HCT116 (cell line): Measurements from ENCODE around the gene SCML2. TPM values are rescaled to one million over a fixed set of nuclear protein-coding genes. Genes with fewer than 3 reads are reported as not detected.

Experiments used
- ATAC-seq: fragments of 200-7000 bp; cut with Tn5 transposase; 2 replicates; pipeline ENCODE4 v1.9.1; 2020; ENCODE audit warnings: mild to moderate bottlenecking, moderate library complexity
- BruUV-seq: library from RNA; stranded (reverse); fragments of 400-500 nt; replicated peaks from 2 replicates; lab custom pipeline; 2021; lab: Mats Ljungman, UMichigan
- CTCF ChIA-PET: fragments of 300-600 bp; sonication (Branson Sonifier 250); formaldehyde crosslinking; loops from one replicate; lab custom pipeline; 2021; ENCODE audit warnings: antibody characterized with exemption; lab: Charles Lee
- POLR2A ChIA-PET: fragments of 300-600, 350-600 bp; sonication (Branson Sonifier 250); formaldehyde crosslinking; loops from one replicate; lab custom pipeline; 2021; ENCODE audit warnings: antibody characterized with exemption; lab: Charles Lee
- RAD21 ChIA-PET, 2 experiments: fragments of 300-600 bp; sonication (Branson Sonifier 250); formaldehyde crosslinking; loops; one replicate each; lab custom pipeline; 2023; ENCODE audit warnings: low total read pairs in 2 of 2; ENCODE audit not compliant: uncharacterized antibody in 2 of 2, unreplicated experiment in 2 of 2, low non-redundant PET in 1 of 2; lab: Charles Lee
- DNase-seq: peaks from one replicate; pipeline ENCODE4 v3.0.0-alpha.2; 2010; ENCODE audit warnings: low read depth, low spot score
- H2AFZ ChIP-seq: fragments of 200-600 bp; shearing (Covaris generic), sonication (generic); 2 replicates; pipeline ENCODE4 v1.6.1; 2017; ENCODE audit warnings: low read depth, mixed run types, mixed read lengths, antibody characterized with exemption, low read length; ENCODE audit not compliant: poor library complexity, severe bottlenecking
- H3K27ac ChIP-seq: 2 replicates; pipeline ENCODE4 v1.5.1; 2012; ENCODE audit warnings: low read depth, low read length
- H3K27me3 ChIP-seq: fragments of 200-600 bp; sonication (generic); 2 replicates; pipeline ENCODE4 v1.6.1; 2016; ENCODE audit warnings: mixed run types, low read length, mixed read lengths; ENCODE audit not compliant: insufficient read depth
- H3K36me3 ChIP-seq, 2 experiments: fragments of 200-500 bp in 1 of 2; fragments of 200-600 bp in 1 of 2; sonication (Bioruptor generic) in 1 of 2; sonication (generic) in 1 of 2; 2 replicates each; pipeline versions ENCODE4 v1.5.1 to v1.6.1; 2014 to 2016; ENCODE audit warnings: low read length in 2 of 2, inconsistent platforms in 1 of 2, mixed read lengths in 1 of 2, mixed run types in 1 of 2; ENCODE audit not compliant: insufficient read depth in 2 of 2, control insufficient read depth in 1 of 2
- H3K4me1 ChIP-seq, 2 experiments: fragments of 200-600 bp in 1 of 2; sonication (generic) in 1 of 2; 2 replicates each; pipeline versions ENCODE4 v1.5.1 to v1.6.1; 2012 to 2017; ENCODE audit warnings: low read length in 2 of 2, inconsistent platforms in 1 of 2, mild to moderate bottlenecking in 1 of 2, mixed read lengths in 1 of 2, mixed run types in 1 of 2, moderate library complexity in 1 of 2; ENCODE audit not compliant: insufficient read depth in 2 of 2, control insufficient read depth in 1 of 2
- H3K4me2 ChIP-seq: fragments of 200-600 bp; sonication (generic); 2 replicates; pipeline ENCODE4 v1.6.1; 2017; ENCODE audit warnings: mixed run types, low read length, mixed read lengths
- H3K4me3 ChIP-seq, 2 experiments: fragments of 200-600 bp in 1 of 2; sonication (generic) in 1 of 2; replicated peaks in 1 of 2; 2 replicates each; pipeline ENCODE4 v1.5.1; 2011 to 2016; ENCODE audit warnings: low read length in 2 of 2, control low read depth in 1 of 2, low read depth in 1 of 2, mild to moderate bottlenecking in 1 of 2, mixed read lengths in 1 of 2, mixed run types in 1 of 2
- H3K79me2 ChIP-seq: fragments of 200-600 bp; sonication (generic); 2 replicates; pipeline ENCODE4 v1.6.1; 2017; ENCODE audit warnings: mild to moderate bottlenecking, mixed run types, low read length, moderate library complexity, mixed read lengths; ENCODE audit not compliant: insufficient read depth
- H3K9ac ChIP-seq: fragments of 200-600 bp; sonication (generic); 2 replicates; pipeline ENCODE4 v1.6.1; 2016; ENCODE audit warnings: low read length, mixed read lengths
- H3K9me2 ChIP-seq: fragments of 200-600 bp; sonication (generic), shearing (Covaris generic); 2 replicates; pipeline ENCODE4 v1.6.1; 2017; ENCODE audit warnings: mixed run types, mild to moderate bottlenecking, moderate library complexity; ENCODE audit not compliant: insufficient read depth
- H3K9me3 ChIP-seq, 2 experiments: fragments of 200-500 bp in 1 of 2; fragments of 200-600 bp in 1 of 2; sonication (Bioruptor generic) in 1 of 2; sonication (generic) in 1 of 2; 2 replicates each; pipeline ENCODE4 v1.6.1; 2014 to 2017; ENCODE audit warnings: low read length in 2 of 2, mixed read lengths in 2 of 2, inconsistent platforms in 1 of 2, low read depth in 1 of 2, mild to moderate bottlenecking in 1 of 2, mixed run types in 1 of 2, moderate library complexity in 1 of 2; ENCODE audit not compliant: control insufficient read depth in 1 of 2, insufficient read depth in 1 of 2
- H4K20me1 ChIP-seq: fragments of 200-600 bp; sonication (generic), shearing (Covaris generic); 2 replicates; pipeline ENCODE4 v1.6.1; 2017; ENCODE audit warnings: mixed run types, mild to moderate bottlenecking, moderate library complexity; ENCODE audit not compliant: insufficient read depth
- CBX3 ChIP-seq: IDR thresholded peaks from 2 replicates; pipeline ENCODE4 v1.6.1; 2012; ENCODE audit warnings: low read depth
- EGR1 ChIP-seq: IDR thresholded peaks from 2 replicates; pipeline ENCODE4 v1.6.1; 2012; ENCODE audit warnings: low read depth
- EZH2 ChIP-seq: fragments of 200-600 bp; sonication (generic); IDR thresholded peaks from 2 replicates; pipeline ENCODE4 v1.6.1; 2017; ENCODE audit warnings: antibody characterized with exemption, mixed run types
- EZH2phosphoT487 ChIP-seq: fragments of 200-600 bp; IDR thresholded peaks from 2 replicates; pipeline ENCODE4 v1.6.1; 2018; ENCODE audit warnings: antibody characterized with exemption, borderline replicate concordance
- FOSL1 ChIP-seq: IDR thresholded peaks from 2 replicates; pipeline ENCODE4 v1.6.1; 2012; ENCODE audit warnings: low read depth
- JUND ChIP-seq: IDR thresholded peaks from 2 replicates; pipeline ENCODE4 v1.6.1; 2012
- POLR2AphosphoS5 ChIP-seq: IDR thresholded peaks from 2 replicates; pipeline ENCODE4 v1.6.1; 2011; ENCODE audit warnings: mild to moderate bottlenecking, low read depth, low read length, moderate library complexity
- RAD21 ChIP-seq: IDR thresholded peaks from 2 replicates; pipeline ENCODE4 v1.6.1; 2012; ENCODE audit warnings: low read depth, mild to moderate bottlenecking
- SIN3A ChIP-seq: IDR thresholded peaks from 2 replicates; pipeline ENCODE4 v1.6.1; 2012; ENCODE audit warnings: low read depth
- SP1 ChIP-seq: IDR thresholded peaks from 2 replicates; pipeline ENCODE4 v1.6.1; 2012; ENCODE audit warnings: low read depth
- SRF ChIP-seq: IDR thresholded peaks from 2 replicates; pipeline ENCODE4 v1.6.1; 2012; ENCODE audit warnings: low read depth
- TCF7L2 ChIP-seq: IDR thresholded peaks from 2 replicates; pipeline ENCODE4 v1.7.0; 2011; ENCODE audit warnings: borderline replicate concordance, inconsistent platforms; ENCODE audit not compliant: insufficient read depth, insufficient read length; ENCODE audit errors: extremely low read depth
- YY1 ChIP-seq: IDR thresholded peaks from 2 replicates; pipeline ENCODE4 v1.6.1; 2011; ENCODE audit warnings: low read length, low read depth, moderate library complexity, mild to moderate bottlenecking; ENCODE audit not compliant: insufficient replicate concordance; ENCODE audit errors: extremely low read depth
- ZFX ChIP-seq: fragments of 450-650 bp; IDR thresholded peaks from 2 replicates; pipeline ENCODE4 v1.6.1; 2017
- ZNF274 ChIP-seq: fragments of 200-500 bp; sonication (Bioruptor generic); IDR thresholded peaks from 2 replicates; pipeline ENCODE4 v1.6.1; 2014; ENCODE audit warnings: mild to moderate bottlenecking, low read depth, low read length, inconsistent platforms
- intact Hi-C: fragments of 100-400 bp; cut with micrococcal nuclease; formaldehyde crosslinking; loops from 2 replicates; pipeline ENCODE4 v1.10.0; 2022
- total RNA-seq: library from RNA; stranded (reverse); gene quantifications from one replicate; pipeline ENCODE4 v1.2.1, GENCODE V29; 2021; ENCODE audit not compliant: unreplicated experiment
- TF ChIP-seq, protein P1 (sequence below): IDR thresholded peaks from 2 replicates; pipeline ENCODE4 v1.6.1; 2012; ENCODE audit warnings: low read depth
- TF ChIP-seq, protein P2 (sequence below): IDR thresholded peaks from 2 replicates; pipeline ENCODE4 v1.6.1; 2011; ENCODE audit warnings: mild to moderate bottlenecking, low read length, moderate library complexity; ENCODE audit not compliant: insufficient replicate concordance; ENCODE audit errors: extremely low read depth
- TF ChIP-seq, protein P3 (sequence below): IDR thresholded peaks from 2 replicates; pipeline ENCODE4 v1.6.1; 2012
- TF ChIP-seq, protein P4 (sequence below): IDR thresholded peaks from 2 replicates; pipeline ENCODE4 v1.6.1; 2012
- TF ChIP-seq, protein P5 (sequence below), 3 experiments: fragments of 200-600 bp in 1 of 3; sonication (generic) in 1 of 3; IDR thresholded peaks in 2 of 3; conservative IDR thresholded peaks in 1 of 3; 2 replicates each; pipeline ENCODE4 v1.5.1; 2012 to 2017; ENCODE audit warnings: low read depth in 2 of 3, low read length in 2 of 3, antibody characterized with exemption in 1 of 3, borderline replicate concordance in 1 of 3, control low read depth in 1 of 3, mild to moderate bottlenecking in 1 of 3, mixed read lengths in 1 of 3, mixed run types in 1 of 3, moderate library complexity in 1 of 3; ENCODE audit not compliant: insufficient read depth in 1 of 3

Gene SCML2
- total RNA-seq, 1 experiment from 2014 or later, result 5.2 TPM

DNA sequence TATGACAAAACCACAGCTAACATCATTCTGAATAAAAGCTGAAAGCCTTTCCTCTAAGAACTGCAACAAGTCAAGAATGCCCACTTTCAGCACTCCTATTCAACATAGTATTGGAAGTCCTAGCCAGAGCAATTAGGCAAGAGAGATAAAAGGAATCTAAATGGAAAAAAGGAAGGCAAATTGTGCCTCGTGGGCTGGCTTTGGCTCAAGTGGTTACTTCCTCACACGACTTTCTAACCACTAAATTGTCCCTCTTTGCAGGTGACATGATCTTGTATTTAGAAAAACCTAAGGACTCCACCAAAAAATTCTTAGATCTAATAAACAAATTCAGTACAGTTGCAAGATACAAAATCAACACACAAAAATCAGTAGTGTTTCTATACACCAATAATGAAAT is 57.2 kb downstream of the SCML2 start (continued):
- TF ChIP-seq, protein P1, sequence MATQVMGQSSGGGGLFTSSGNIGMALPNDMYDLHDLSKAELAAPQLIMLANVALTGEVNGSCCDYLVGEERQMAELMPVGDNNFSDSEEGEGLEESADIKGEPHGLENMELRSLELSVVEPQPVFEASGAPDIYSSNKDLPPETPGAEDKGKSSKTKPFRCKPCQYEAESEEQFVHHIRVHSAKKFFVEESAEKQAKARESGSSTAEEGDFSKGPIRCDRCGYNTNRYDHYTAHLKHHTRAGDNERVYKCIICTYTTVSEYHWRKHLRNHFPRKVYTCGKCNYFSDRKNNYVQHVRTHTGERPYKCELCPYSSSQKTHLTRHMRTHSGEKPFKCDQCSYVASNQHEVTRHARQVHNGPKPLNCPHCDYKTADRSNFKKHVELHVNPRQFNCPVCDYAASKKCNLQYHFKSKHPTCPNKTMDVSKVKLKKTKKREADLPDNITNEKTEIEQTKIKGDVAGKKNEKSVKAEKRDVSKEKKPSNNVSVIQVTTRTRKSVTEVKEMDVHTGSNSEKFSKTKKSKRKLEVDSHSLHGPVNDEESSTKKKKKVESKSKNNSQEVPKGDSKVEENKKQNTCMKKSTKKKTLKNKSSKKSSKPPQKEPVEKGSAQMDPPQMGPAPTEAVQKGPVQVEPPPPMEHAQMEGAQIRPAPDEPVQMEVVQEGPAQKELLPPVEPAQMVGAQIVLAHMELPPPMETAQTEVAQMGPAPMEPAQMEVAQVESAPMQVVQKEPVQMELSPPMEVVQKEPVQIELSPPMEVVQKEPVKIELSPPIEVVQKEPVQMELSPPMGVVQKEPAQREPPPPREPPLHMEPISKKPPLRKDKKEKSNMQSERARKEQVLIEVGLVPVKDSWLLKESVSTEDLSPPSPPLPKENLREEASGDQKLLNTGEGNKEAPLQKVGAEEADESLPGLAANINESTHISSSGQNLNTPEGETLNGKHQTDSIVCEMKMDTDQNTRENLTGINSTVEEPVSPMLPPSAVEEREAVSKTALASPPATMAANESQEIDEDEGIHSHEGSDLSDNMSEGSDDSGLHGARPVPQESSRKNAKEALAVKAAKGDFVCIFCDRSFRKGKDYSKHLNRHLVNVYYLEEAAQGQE, result no peak
- TF ChIP-seq SRF (no peak), EZH2phosphoT487 (no peak), EGR1 (no peak), FOSL1 (no peak)

DNA sequence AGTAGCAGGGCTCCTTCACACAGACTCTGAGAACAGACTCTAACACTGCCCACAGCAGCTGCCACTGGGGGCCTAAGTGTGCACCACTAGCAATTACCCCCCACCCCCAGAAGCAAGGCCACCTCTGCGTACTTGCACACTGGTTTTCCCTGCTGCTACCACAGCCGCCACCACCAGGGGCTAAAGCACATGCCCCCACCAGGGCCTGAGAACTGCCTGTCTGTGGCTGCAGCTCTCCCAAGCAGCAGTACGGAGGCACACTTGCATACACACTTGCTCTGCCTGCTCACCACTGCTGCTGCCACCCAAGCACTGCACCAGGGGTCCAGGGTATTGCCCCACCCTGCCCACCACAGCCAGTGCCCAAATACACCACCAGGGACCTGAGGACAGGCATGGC is 59.6 kb downstream of the SCML2 start:
- POLR2A ChIA-PET, result no interaction called here
- Histone ChIP-seq H3K4me1 (no peaks in the 10 kb centered on the region), H2AFZ (no peak overlapping the region), H3K4me3 (no peak overlapping the region), H3K9me2 (no peaks in the 10 kb centered on the region), H4K20me1 (no peaks in the 10 kb centered on the region), H3K9me3 (no peaks in the 10 kb centered on the region), H3K27ac (no peak overlapping the region), H3K9ac (no peak overlapping the region), H3K4me2 (no peak overlapping the region), H3K36me3 (no peaks in the 10 kb centered on the region), H3K79me2 (no peaks in the 10 kb centered on the region), H3K27me3 (no peaks in the 10 kb centered on the region)
- ATAC-seq (no peak), DNase-seq (no peak)
- TF ChIP-seq RAD21, result no peak
- TF ChIP-seq ZFX, result no peak
- TF ChIP-seq CBX3, result no peak
- TF ChIP-seq, protein P2, sequence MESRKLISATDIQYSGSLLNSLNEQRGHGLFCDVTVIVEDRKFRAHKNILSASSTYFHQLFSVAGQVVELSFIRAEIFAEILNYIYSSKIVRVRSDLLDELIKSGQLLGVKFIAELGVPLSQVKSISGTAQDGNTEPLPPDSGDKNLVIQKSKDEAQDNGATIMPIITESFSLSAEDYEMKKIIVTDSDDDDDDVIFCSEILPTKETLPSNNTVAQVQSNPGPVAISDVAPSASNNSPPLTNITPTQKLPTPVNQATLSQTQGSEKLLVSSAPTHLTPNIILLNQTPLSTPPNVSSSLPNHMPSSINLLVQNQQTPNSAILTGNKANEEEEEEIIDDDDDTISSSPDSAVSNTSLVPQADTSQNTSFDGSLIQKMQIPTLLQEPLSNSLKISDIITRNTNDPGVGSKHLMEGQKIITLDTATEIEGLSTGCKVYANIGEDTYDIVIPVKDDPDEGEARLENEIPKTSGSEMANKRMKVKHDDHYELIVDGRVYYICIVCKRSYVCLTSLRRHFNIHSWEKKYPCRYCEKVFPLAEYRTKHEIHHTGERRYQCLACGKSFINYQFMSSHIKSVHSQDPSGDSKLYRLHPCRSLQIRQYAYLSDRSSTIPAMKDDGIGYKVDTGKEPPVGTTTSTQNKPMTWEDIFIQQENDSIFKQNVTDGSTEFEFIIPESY, result no peak
- TF ChIP-seq, protein P3, sequence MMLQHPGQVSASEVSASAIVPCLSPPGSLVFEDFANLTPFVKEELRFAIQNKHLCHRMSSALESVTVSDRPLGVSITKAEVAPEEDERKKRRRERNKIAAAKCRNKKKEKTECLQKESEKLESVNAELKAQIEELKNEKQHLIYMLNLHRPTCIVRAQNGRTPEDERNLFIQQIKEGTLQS, result no peak
- no peak for TF ChIP-seq JUND
- TF ChIP-seq, protein P4, sequence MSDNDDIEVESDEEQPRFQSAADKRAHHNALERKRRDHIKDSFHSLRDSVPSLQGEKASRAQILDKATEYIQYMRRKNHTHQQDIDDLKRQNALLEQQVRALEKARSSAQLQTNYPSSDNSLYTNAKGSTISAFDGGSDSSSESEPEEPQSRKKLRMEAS, result no peak
- TF ChIP-seq, protein P5, sequence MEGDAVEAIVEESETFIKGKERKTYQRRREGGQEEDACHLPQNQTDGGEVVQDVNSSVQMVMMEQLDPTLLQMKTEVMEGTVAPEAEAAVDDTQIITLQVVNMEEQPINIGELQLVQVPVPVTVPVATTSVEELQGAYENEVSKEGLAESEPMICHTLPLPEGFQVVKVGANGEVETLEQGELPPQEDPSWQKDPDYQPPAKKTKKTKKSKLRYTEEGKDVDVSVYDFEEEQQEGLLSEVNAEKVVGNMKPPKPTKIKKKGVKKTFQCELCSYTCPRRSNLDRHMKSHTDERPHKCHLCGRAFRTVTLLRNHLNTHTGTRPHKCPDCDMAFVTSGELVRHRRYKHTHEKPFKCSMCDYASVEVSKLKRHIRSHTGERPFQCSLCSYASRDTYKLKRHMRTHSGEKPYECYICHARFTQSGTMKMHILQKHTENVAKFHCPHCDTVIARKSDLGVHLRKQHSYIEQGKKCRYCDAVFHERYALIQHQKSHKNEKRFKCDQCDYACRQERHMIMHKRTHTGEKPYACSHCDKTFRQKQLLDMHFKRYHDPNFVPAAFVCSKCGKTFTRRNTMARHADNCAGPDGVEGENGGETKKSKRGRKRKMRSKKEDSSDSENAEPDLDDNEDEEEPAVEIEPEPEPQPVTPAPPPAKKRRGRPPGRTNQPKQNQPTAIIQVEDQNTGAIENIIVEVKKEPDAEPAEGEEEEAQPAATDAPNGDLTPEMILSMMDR (IDR thresholded peaks at IDR 0.05 in 2 of 3, conservative IDR thresholded peaks at IDR 0.05 in 1 of 3; ENCODE audit: borderline replicate concordance in 1 of 3, insufficient read depth in 1 of 3, low read depth in 2 of 3, low read length in 2 of 3), result no peak
- TF ChIP-seq ZNF274, result no peak
- no peak for TF ChIP-seq TCF7L2
- TF ChIP-seq SP1, result no peak
- no peak for TF ChIP-seq SIN3A
- TF ChIP-seq EGR1, result no peak
- no peak for TF ChIP-seq EZH2phosphoT487
- no peak for TF ChIP-seq EZH2
- TF ChIP-seq POLR2AphosphoS5, result no peak
- no peak for TF ChIP-seq YY1
- no TSS peak for BruUV-seq
- CTCF ChIA-PET, result no interaction called here
- RAD21 ChIA-PET, result no interaction called here
- intact Hi-C loops, result no loop called here
